H1 (cell line): Measurements from ENCODE around the gene LDLRAD4. TPM values are rescaled to one million over a fixed set of nuclear protein-coding genes. Genes with fewer than 3 reads are reported as not detected.

Source experiments
- CTCF ChIA-PET: fragments of 300-600 bp; sonication (Branson Sonifier 250); formaldehyde crosslinking; loops from one replicate; lab custom pipeline; 2021; ENCODE audit not compliant: partially characterized antibody; lab: Charles Lee
- POLR2A ChIA-PET: fragments of 300-600 bp; sonication (Branson Sonifier 250); formaldehyde crosslinking; loops from one replicate; lab custom pipeline; 2021; ENCODE audit warnings: inconsistent platforms; ENCODE audit not compliant: partially characterized antibody; lab: Charles Lee
- DNase-seq, 2 experiments: peaks; one replicate each; pipeline versions ENCODE4 v3.0.0 to v3.0.0-alpha.2; 2010 to 2022; ENCODE audit warnings: low spot score in 2 of 2, low read depth in 1 of 2, mixed read lengths in 1 of 2
- FAIRE-seq: peaks from 2 replicates; lab custom pipeline; 2011; peaks lifted over from hg19 to GRCh38; lab: Jason Lieb, UNC
- H2AFZ ChIP-seq: 2 replicates; pipeline ENCODE4 v1.8.1; 2012; ENCODE audit warnings: low read length, inconsistent platforms
- H2AK5ac ChIP-seq: 2 replicates; pipeline ENCODE4 v1.6.1; 2013; ENCODE audit warnings: low read depth, low read length
- H2BK120ac ChIP-seq: replicated peaks from 2 replicates; pipeline ENCODE3; 2013; ENCODE audit warnings: low read depth, low read length, inconsistent platforms
- H2BK12ac ChIP-seq: 2 replicates; pipeline ENCODE4 v1.6.1; 2013; ENCODE audit warnings: low read depth, low read length
- H2BK15ac ChIP-seq: 2 replicates; pipeline ENCODE4 v1.6.1; 2013; ENCODE audit warnings: low read length
- H2BK20ac ChIP-seq: 2 replicates; pipeline ENCODE4 v1.6.1; 2013; ENCODE audit warnings: low read length
- H2BK5ac ChIP-seq: 2 replicates; pipeline ENCODE4 v1.6.1; 2013; ENCODE audit warnings: low read depth, low read length
- H3K14ac ChIP-seq: 2 replicates; pipeline ENCODE4 v1.6.1; 2013; ENCODE audit warnings: inconsistent platforms; ENCODE audit not compliant: insufficient read length
- H3K18ac ChIP-seq: 2 replicates; pipeline ENCODE4 v1.6.1; 2013; ENCODE audit warnings: low read length; ENCODE audit errors: extremely low read depth
- H3K23ac ChIP-seq: 2 replicates; pipeline ENCODE4 v1.6.1; 2013; ENCODE audit warnings: inconsistent platforms; ENCODE audit not compliant: insufficient read length
- H3K23me2 ChIP-seq: 2 replicates; pipeline ENCODE4 v1.6.1; 2013; ENCODE audit warnings: low read depth, low read length
- H3K27ac ChIP-seq: 2 replicates; pipeline ENCODE4 v1.6.1; 2011; ENCODE audit warnings: low read depth, low read length, inconsistent platforms
- H3K27me3 ChIP-seq, 4 experiments: replicated peaks in 1 of 4; 1 replicate in 1 of 4; 2 replicates in 3 of 4; pipeline versions ENCODE4 v1.6.1 to v1.8.1; 2011 to 2013; ENCODE audit warnings: low read length in 3 of 4, mild to moderate bottlenecking in 3 of 4, inconsistent platforms in 2 of 4, mixed read lengths in 2 of 4, moderate library complexity in 1 of 4; ENCODE audit not compliant: control insufficient read depth in 3 of 4, insufficient read depth in 3 of 4; ENCODE audit errors: extremely low read depth in 1 of 4
- H3K36me3 ChIP-seq, 4 experiments: 2 replicates each; pipeline versions ENCODE4 v1.6.1 to v1.8.1; 2011 to 2013; ENCODE audit warnings: mild to moderate bottlenecking in 4 of 4, low read length in 3 of 4, moderate library complexity in 2 of 4, control low read depth in 1 of 4, inconsistent platforms in 1 of 4; ENCODE audit not compliant: insufficient read depth in 4 of 4, control insufficient read depth in 2 of 4
- H3K4ac ChIP-seq: replicated peaks from 2 replicates; pipeline ENCODE3; 2013; ENCODE audit warnings: low read length, low read depth, mixed read lengths, inconsistent platforms; ENCODE audit not compliant: insufficient read length
- H3K4me1 ChIP-seq, 4 experiments: replicated peaks in 1 of 4; 1 replicate in 1 of 4; 2 replicates in 3 of 4; pipeline versions ENCODE4 v1.6.1 to v1.8.1; 2011 to 2013; ENCODE audit warnings: low read length in 3 of 4, inconsistent platforms in 2 of 4, mixed read lengths in 1 of 4; ENCODE audit not compliant: insufficient read depth in 4 of 4, control insufficient read depth in 3 of 4
- H3K4me2 ChIP-seq, 2 experiments: 2 replicates each; pipeline versions ENCODE4 v1.6.1 to v1.8.1; 2011 to 2013; ENCODE audit warnings: low read depth in 2 of 2, low read length in 2 of 2, control low read depth in 1 of 2, inconsistent platforms in 1 of 2, mild to moderate bottlenecking in 1 of 2; ENCODE audit not compliant: insufficient read depth in 1 of 2
- H3K4me3 ChIP-seq, 4 experiments: fragments of 200-600, 300-600 bp in 1 of 4; sonication (generic), shearing (Covaris generic), sonication (Bioruptor Twin) in 1 of 4; 2 replicates each; pipeline versions ENCODE4 v1.5.1 to v1.8.1; 2011 to 2016; ENCODE audit warnings: low read length in 4 of 4, low read depth in 3 of 4, control low read depth in 2 of 4, inconsistent platforms in 2 of 4, mild to moderate bottlenecking in 2 of 4, mixed read lengths in 1 of 4, moderate library complexity in 1 of 4; ENCODE audit not compliant: insufficient read depth in 2 of 4; ENCODE audit errors: extremely low read depth in 1 of 4
- H3K56ac ChIP-seq: replicated peaks from 2 replicates; pipeline ENCODE3; 2013; ENCODE audit warnings: low read depth, mild to moderate bottlenecking, mixed read lengths, low read length, inconsistent platforms; ENCODE audit not compliant: insufficient read length
- H3K79me1 ChIP-seq: 2 replicates; pipeline ENCODE4 v1.6.1; 2013; ENCODE audit warnings: low read depth, low read length, control low read depth
- H3K79me2 ChIP-seq, 2 experiments: 2 replicates each; pipeline versions ENCODE4 v1.6.1 to v1.8.1; 2012 to 2013; ENCODE audit warnings: low read length in 2 of 2, mild to moderate bottlenecking in 2 of 2, inconsistent platforms in 1 of 2; ENCODE audit not compliant: insufficient read depth in 2 of 2, control insufficient read depth in 1 of 2
- H3K9ac ChIP-seq, 4 experiments: replicated peaks in 1 of 4; 1 replicate in 1 of 4; 2 replicates in 3 of 4; pipeline versions ENCODE4 v1.6.1 to v1.8.1; 2011 to 2013; ENCODE audit warnings: low read depth in 3 of 4, low read length in 3 of 4, control low read depth in 2 of 4, mild to moderate bottlenecking in 2 of 4, moderate library complexity in 2 of 4, inconsistent platforms in 1 of 4; ENCODE audit errors: extremely low read depth in 1 of 4
- H3K9me3 ChIP-seq, 2 experiments: 2 replicates each; pipeline versions ENCODE4 v1.6.1 to v1.8.1; 2012 to 2013; ENCODE audit warnings: mild to moderate bottlenecking in 2 of 2, moderate library complexity in 2 of 2, control low read depth in 1 of 2, inconsistent platforms in 1 of 2, low read depth in 1 of 2, low read length in 1 of 2, mixed read lengths in 1 of 2; ENCODE audit not compliant: insufficient read depth in 2 of 2
- H4K20me1 ChIP-seq, 2 experiments: replicated peaks in 1 of 2; 2 replicates each; pipeline versions ENCODE3 to v1.8.1; 2011 to 2013; ENCODE audit warnings: inconsistent platforms in 2 of 2, low read length in 2 of 2, mild to moderate bottlenecking in 1 of 2; ENCODE audit not compliant: insufficient read depth in 2 of 2, control insufficient read depth in 1 of 2
- H4K5ac ChIP-seq: 2 replicates; pipeline ENCODE4 v1.6.1; 2013; ENCODE audit warnings: low read length, low read depth, mixed read lengths, inconsistent platforms; ENCODE audit not compliant: insufficient read length
- H4K8ac ChIP-seq: 2 replicates; pipeline ENCODE4 v1.8.0; 2013; ENCODE audit warnings: mild to moderate bottlenecking, moderate library complexity, low read length, inconsistent platforms; ENCODE audit not compliant: insufficient read depth; ENCODE audit errors: extremely low read depth
- H4K91ac ChIP-seq: replicated peaks from 2 replicates; pipeline ENCODE3; 2013; ENCODE audit warnings: low read length, mixed read lengths, inconsistent platforms; ENCODE audit not compliant: insufficient read length
- POU5F1 ChIP-seq: IDR thresholded peaks from 2 replicates; pipeline ENCODE4 v1.6.1; 2011; ENCODE audit warnings: low read depth, mild to moderate bottlenecking, low read length, moderate library complexity
- WGBS, 2 experiments: shearing (Covaris generic) in 1 of 2; methylation state at CpG; one replicate each; pipeline versions ENCODE4 v1.1.6 to v1.1.7; 2013 to 2015; ENCODE audit warnings: low lambda C conversion rate in 2 of 2, mixed read lengths in 2 of 2, inconsistent platforms in 1 of 2, low coverage in 1 of 2, missing lambda C conversion rate in 1 of 2; ENCODE audit not compliant: insufficient replicate concordance in 2 of 2, insufficient coverage in 1 of 2, insufficient read length in 1 of 2; ENCODE audit errors: extremely low coverage in 1 of 2, missing lambda C conversion rate in 1 of 2; 5-methylcytosine and 5-hydroxymethylcytosine counted together
- polyA plus RNA-seq, 7 experiments: library from polyadenylated mRNA; depleted of rRNA in 3 of 7; stranded (reverse) in 5 of 7; unstranded in 2 of 7; fragments of >200 nt in 5 of 7; fragments of 200-250 nt in 2 of 7; gene quantifications; 1 replicate in 5 of 7; 2 replicates in 1 of 7; 4 replicates in 1 of 7; pipeline versions ENCODE4 v1.2.1 to v1.2.3, GENCODE V29; 2011 to 2013; ENCODE audit warnings: missing spikeins in 2 of 7, mixed read lengths in 2 of 7
- total RNA-seq: library from RNA; stranded (reverse); fragmentation: NEBNext Ultra II Directional; extraction: Animal tissue kit (Norgen Biotek cat#: 25700); gene quantifications from 2 replicates; pipeline ENCODE4 v1.2.1, GENCODE V29; 2021
- TF ChIP-seq, protein P1 (sequence below): IDR thresholded peaks from 2 replicates; pipeline ENCODE4 v1.6.1; 2011; ENCODE audit warnings: low read length, improper control_type of control experiment
- TF ChIP-seq, protein P2 (sequence below): IDR thresholded peaks from 2 replicates; pipeline ENCODE4 v1.6.1; 2011; ENCODE audit warnings: low read depth, mild to moderate bottlenecking, low read length; ENCODE audit not compliant: insufficient read depth

LDLRAD4 gene
- total and polyA plus RNA-seq, 2 of the 8 experiments (the other 6 are each of a cell fraction or from before 2014, with no cell fraction given): 0.77 to 1.4 TPM

DNA sequence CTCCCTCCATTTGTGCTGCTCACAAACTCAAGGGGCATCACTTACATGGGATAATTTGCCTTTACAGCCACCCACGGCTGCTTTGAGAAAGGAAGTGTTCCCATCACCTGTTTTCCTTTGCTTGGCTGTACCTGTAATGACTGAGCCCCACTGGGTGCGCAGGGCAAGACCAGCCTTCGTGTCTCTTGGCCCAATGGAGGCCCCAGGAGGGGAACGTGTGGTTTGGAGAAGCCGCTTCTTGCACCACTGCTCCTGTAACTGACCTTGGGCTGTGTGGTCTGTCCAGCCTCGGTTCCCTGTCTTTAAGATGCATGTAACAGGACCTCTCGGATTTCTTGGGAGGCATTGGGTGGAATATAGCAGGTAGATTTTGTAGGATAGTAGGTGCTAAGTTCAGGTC lies 41.1 kb downstream of the LDLRAD4 start:
- Histone ChIP-seq H2AK5ac (no peak overlapping the region), H3K36me3 (no peaks in the 10 kb centered on the region), H2BK20ac (no peak overlapping the region), H4K5ac (no peak overlapping the region), H2AFZ (no peak overlapping the region), H3K9me3 (no peaks in the 10 kb centered on the region), H3K79me2 (no peaks in the 10 kb centered on the region), H3K4me2 (no peak overlapping the region), H3K9ac (no peak overlapping the region), H3K79me1 (no peaks in the 10 kb centered on the region), H2BK12ac (no peak overlapping the region), H3K23me2 (no peaks in the 10 kb centered on the region), H3K56ac (no peak overlapping the region), H2BK15ac (no peak overlapping the region), H3K4ac (no peak overlapping the region), H3K14ac (no peak overlapping the region), H3K27ac (no peak overlapping the region), H3K4me1 (peaks cover 2 to 4% (median 3%) of the 10 kb centered on the region in 4 experiments; a peak in 5 of 7 replicates), H4K91ac (no peak overlapping the region), H4K8ac (no peak overlapping the region), H2BK5ac (no peak overlapping the region), H3K4me3 (no peak overlapping the region), H3K18ac (no peak overlapping the region), H2BK120ac (no peak overlapping the region), H3K23ac (no peak overlapping the region), H3K27me3 (no peaks in the 10 kb centered on the region), H4K20me1 (no peaks in the 10 kb centered on the region)
- ChIA-PET CTCF (no interaction called here), POLR2A (no interaction called here)
- DNase-seq: no peak
- 60% methylated on average over 7 of the region's 7 CpGs; no CpG with 5 or more reads in 1 of the 2 experiments for WGBS, 2 experiments
- TF ChIP-seq, protein P1, sequence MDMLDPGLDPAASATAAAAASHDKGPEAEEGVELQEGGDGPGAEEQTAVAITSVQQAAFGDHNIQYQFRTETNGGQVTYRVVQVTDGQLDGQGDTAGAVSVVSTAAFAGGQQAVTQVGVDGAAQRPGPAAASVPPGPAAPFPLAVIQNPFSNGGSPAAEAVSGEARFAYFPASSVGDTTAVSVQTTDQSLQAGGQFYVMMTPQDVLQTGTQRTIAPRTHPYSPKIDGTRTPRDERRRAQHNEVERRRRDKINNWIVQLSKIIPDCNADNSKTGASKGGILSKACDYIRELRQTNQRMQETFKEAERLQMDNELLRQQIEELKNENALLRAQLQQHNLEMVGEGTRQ: no peak
- TF ChIP-seq, protein P2, sequence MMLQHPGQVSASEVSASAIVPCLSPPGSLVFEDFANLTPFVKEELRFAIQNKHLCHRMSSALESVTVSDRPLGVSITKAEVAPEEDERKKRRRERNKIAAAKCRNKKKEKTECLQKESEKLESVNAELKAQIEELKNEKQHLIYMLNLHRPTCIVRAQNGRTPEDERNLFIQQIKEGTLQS: no peak
- TF ChIP-seq POU5F1: no peak
- no peak for FAIRE-seq
